NAMALWA (cell line): Measurements from ENCODE around the gene MCUR1.
"Not testable (repeated sequence)": the region's sequence is repeated elsewhere in the genome, so short reads cannot be mapped to it uniquely, and the experiment has no call there.

ENCODE experiments used
- DNase-seq: peaks from one replicate; pipeline ENCODE4 v3.0.0-alpha.2; 2015; ENCODE audit warnings: low spot score

Gene MCUR1, protein sequence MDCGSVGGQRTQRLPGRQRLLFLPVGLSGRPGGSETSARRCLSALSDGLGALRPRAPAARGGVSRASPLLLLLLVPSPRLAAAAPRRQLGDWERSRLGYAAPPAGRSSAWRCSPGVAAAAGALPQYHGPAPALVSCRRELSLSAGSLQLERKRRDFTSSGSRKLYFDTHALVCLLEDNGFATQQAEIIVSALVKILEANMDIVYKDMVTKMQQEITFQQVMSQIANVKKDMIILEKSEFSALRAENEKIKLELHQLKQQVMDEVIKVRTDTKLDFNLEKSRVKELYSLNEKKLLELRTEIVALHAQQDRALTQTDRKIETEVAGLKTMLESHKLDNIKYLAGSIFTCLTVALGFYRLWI

GRCh38 chr6:13814176-13814937 lies at the start of gene MCUR1:
Gene MCUR1 (minus strand): TSS chr6:13814557. CDS start chr6:13814429, 128 bp downstream.
- peak; percentile 95 for DNase-seq

- DNase-seq: no peak
Measured at GRCh38 chr6:13863699-13864155, 49.4 kb upstream of the MCUR1 start.

DNA sequence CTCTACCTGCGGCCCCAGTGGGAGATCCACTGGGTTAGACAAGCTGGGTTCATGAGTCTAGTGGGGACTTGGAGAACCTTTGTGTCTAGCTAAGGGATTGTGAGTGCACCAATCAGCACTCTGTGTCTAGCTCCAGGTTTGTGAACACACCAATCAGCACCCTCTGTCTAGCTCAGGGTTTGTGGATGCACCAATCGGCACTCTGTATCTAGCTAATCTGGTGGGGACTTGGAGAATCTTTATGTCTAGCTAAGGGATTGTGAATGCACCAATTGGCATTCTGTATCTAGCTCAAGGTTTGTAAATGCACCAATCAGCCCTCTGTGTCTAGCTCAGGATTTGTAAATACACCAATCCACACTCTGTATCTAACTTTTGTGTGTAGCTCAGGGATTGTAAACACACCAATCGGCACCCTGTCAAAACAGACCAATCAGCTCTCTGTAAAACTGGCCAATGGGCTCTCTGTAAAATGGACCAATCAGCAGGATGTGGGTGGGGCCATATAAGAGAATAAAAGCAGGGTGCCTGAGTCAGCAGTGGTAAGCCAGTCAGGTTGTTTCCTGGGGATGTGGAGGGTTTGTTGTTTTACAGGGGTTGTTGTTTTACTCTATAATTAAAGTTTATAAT lies 46.3 kb upstream of the MCUR1 start:
- DNase-seq: peak; percentile 17

GRCh38 chr6:13859871-13860555 lies 45.7 kb upstream of the MCUR1 start:
- no peak for DNase-seq

DNA sequence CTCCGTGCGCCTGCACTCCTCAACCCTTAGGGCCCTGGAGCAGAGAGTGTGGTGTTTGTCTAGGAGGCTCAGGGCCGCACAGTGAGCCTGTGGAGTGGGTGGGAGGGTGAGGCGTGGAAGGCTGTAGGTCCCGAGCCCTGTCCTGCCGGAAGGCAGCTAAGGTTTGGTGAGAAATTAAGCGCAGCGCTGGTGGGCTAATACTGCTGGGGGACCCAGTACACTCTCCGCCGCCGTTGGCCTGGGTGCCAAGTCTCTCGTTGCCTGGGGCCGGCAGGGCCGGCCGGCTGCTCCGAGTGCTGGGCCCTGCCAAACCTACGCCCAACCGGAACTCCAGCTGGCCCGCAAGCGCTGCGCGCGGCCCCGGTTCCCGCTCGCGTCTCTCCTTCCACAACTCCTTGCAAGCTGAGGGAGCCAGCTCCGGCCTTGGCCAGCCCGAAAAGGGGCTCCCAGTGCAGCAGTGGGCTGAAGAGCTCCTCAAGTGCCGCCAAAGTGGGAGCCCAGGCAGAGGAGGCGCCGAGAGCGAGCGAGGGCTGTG lies 40.4 kb upstream of the MCUR1 start:
- DNase-seq: no peak

- DNase-seq: no peak
Measured at GRCh38 chr6:13853871-13854270, 39.5 kb upstream of the MCUR1 start.

DNA sequence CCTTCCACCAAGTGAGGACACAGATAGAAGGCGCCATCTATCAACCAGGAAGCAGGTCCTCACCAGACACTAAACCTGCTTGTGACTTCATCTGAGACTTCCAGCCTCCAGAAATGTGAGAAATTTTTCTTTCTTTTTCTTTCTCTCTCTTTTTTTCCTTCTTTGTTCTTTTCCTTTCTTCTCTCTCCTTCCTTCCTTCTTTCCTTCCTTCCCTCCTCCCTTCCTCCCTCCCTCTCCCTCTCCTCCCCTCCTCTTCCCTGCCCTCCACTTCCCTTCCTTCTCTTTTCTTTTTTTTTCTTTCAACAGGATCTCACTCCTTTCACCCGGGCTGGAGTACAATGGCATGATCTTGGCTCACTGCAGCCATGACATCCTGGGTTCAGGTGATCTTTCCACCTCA lies 37.4 kb upstream of the MCUR1 start:
- DNase-seq: no peak

- no peak for DNase-seq
Measured at GRCh38 chr6:13851330-13851729, 37.0 kb upstream of the MCUR1 start.

- DNase-seq: not testable (repeated sequence)
Measured at GRCh38 chr6:13850690-13851089, 36.3 kb upstream of the MCUR1 start.

DNA sequence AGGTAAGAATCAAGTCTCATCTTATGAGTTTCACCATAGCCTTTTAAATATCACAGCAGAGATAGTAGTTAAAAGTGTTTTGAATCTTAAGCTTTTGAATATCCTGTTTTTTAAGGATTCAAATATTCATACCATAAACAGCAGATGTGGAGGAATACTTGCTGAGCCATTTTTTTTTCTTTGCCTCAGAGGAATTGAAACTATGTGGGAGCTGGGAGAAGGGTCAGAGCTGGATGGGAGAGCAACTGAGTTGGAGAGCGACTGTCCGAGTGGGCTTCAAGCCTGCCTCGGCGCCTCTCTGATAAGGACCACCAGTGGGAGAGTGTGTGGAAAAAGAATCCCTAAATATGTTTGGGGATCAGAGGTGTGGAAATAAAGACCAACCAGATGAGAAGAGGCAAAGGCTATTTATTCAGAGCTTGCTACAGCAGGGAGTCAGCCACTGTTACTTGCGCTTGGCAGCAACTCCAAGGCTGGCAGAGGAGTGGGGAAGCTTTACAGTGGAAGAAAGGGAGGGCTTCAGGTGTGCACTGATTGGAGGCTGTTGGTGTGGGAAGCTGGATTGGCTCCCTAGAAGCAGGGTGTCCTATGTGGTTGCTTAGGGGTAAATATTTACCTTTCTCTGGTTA lies 34.3 kb upstream of the MCUR1 start:
- no peak for DNase-seq

DNA sequence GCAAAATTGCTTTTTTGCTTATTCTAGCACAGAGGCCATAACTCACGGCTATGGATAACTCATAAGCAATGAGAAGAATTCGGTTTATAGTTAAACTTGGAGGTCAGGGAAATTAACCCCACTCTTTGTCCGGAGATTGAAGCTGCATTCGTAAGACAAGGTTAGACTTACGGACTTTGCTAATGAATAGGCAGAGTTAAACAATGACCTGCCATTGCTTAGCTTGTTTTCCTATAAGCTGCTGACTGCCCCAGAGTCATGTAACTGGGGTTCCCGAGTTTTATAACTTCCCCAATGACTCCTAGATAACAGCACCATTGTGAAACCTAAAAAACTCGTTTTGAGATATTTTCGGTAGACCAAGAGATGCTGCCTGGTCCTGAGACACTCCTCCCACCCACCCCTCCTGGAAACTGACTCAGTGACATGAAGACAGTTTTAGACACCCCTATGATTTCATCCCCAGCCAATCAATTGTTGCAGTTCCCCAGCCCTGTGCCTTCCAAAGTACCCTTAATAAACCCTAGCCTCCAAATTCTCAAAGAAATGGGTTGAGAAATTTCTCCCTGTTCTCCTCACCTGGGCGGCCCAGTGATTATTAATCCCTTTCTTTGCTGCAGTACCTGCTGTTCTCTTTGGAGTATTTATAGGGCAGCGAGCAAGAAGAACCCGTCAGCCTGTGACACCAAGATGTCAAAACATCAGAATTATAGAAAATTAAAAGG lies 33.1 kb upstream of the MCUR1 start:
- no peak for DNase-seq

- DNase-seq: peak; percentile 14
Measured at GRCh38 chr6:13846841-13847240, 32.5 kb upstream of the MCUR1 start.

DNA sequence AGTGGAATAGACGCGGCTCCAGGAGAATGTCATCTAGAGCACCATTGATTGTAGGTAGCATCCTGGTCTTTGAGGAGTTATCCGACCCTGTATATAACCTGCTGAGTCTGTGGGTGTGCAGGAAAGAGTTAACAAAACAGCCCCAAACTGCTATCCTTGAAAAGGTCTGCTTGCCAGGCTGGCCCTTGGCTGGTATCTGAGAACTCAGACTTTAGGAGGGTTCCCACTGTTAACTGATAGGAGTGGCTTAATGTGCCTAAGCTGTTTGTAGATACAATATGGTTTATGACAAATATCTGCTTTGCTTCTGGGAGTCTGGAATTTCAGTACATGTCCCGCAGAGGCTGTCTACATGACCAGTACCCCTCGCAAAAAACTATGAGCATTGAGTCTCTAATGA lies 27.6 kb upstream of the MCUR1 start:
- no peak for DNase-seq

DNA sequence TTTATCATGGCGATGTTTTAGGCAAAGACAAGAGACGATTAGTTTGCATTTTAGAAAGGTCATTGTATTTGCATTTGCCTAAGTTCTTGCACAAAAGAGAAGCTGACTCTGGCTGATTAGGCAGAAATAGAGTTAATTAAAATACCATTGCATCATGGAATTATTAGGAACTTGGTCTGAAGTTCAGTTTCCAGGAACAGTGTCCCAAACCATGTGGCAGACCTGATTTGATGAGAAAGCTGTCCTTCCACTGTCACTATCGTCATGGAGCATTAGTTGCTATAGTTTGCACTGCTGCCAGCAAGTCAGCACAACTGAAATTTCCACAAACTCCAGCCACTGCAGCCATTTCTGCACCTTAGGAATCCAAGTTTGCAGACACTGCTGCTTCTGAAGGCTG lies 24.3 kb upstream of the MCUR1 start:
- DNase-seq: no peak

- DNase-seq: no peak
Measured at GRCh38 chr6:13836170-13836569, 21.8 kb upstream of the MCUR1 start.

DNA sequence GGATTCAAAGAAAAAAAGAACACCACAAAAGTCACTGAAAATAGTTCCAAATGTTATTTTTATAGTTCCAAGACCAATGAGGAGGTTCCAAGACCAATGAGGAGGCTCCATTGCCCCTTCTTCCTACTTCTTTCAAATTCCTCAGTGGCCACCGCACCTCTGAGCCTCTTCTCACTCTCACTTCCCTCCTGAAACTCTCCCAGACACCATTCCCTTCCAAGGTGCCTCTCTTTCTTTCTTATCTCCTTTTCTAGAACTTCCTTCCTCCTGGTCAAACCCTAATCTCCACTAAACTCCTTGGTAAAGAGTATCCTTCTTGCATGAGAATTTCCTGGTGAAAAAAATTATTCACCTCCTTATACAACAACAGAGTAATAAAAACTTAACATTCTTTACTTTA lies 20.4 kb upstream of the MCUR1 start:
- DNase-seq: no peak

DNA sequence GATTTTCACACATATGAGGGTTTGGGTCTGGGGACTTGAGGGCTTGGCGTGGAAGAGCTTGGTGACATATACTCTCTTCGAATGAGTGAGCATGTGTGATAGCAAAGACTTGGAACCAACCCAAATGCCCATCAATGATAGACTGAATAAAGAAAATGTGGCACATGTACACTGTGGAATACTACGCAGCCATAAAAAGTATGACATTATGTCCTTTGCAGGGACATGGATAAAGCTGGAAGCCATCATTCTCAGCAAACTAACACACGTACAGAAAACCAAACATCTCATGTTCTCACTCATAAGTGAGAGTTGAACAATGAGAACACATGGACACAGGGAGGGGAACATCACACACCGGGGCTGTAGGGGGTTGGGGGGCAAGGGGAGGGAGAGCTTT lies 19.7 kb upstream of the MCUR1 start:
- not testable (repeated sequence) for DNase-seq

- no peak for DNase-seq
Measured at GRCh38 chr6:13832778-13833177, 18.4 kb upstream of the MCUR1 start.

- no peak for DNase-seq
Measured at GRCh38 chr6:13831615-13832014, 17.3 kb upstream of the MCUR1 start.

DNA sequence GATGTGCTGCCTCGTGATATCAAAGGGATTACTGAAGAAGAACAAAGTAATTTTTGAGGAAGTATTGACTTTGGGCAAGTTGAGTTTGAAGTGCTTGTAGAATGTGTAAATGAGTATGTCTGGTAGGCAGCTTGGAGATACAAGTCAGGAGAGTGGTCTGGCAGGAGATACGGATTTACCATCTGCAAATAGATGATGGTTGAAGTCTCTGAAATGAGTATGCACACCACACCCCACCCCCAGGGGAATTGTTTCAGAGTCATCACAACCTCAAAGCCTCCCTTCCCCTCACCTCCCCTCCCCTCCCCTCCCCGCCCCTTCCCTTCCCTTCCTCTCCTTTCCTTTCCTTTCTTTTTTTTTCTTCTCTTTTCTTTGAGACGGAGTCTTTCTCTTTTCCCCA lies 16.4 kb upstream of the MCUR1 start:
- no peak for DNase-seq

GRCh38 chr6:13829419-13829818 lies 15.1 kb upstream of the MCUR1 start:
- not testable (repeated sequence) for DNase-seq
